ENCODE results near the gene HIVEP1.

The HIVEP1 gene

GRCh38 chr6:12012038-12012557, at the start of gene HIVEP1:
TSS of gene HIVEP1 (plus strand) at chr6:12012312. CDS start at chr6:12015629, 3,317 bp downstream.
- peak; percentile 67 for DNase-seq

GRCh38 chr6:11963756-11964500, 48.2 kb upstream of the HIVEP1 start:
- DNase-seq = no peak

- no peak for DNase-seq
Measured at GRCh38 chr6:11964729-11965335, 47.3 kb upstream of the HIVEP1 start.

- DNase-seq = no peak
Measured at GRCh38 chr6:11965499-11965898, 46.6 kb upstream of the HIVEP1 start.

- DNase-seq = no peak
Measured at GRCh38 chr6:11968241-11968806, 43.8 kb upstream of the HIVEP1 start.

GRCh38 chr6:11969092-11969491, 43.0 kb upstream of the HIVEP1 start:
- DNase-seq = no peak

- DNase-seq = no peak
Measured at GRCh38 chr6:11970114-11970513, 42.0 kb upstream of the HIVEP1 start.

- DNase-seq = no peak
Measured at GRCh38 chr6:11971154-11971553, 41.0 kb upstream of the HIVEP1 start.

- no peak for DNase-seq
Measured at GRCh38 chr6:11972270-11972669, 39.8 kb upstream of the HIVEP1 start.

GRCh38 chr6:11972806-11973205, 39.3 kb upstream of the HIVEP1 start:
- no peak for DNase-seq

- no peak for DNase-seq
Measured at GRCh38 chr6:11973238-11973637, 38.9 kb upstream of the HIVEP1 start.

GRCh38 chr6:11974089-11974488, 38.0 kb upstream of the HIVEP1 start:
- no peak for DNase-seq

- DNase-seq = peak; percentile 61
Measured at GRCh38 chr6:11975353-11975977, 36.6 kb upstream of the HIVEP1 start.

GRCh38 chr6:11976489-11976888, 35.6 kb upstream of the HIVEP1 start:
- DNase-seq = no peak

GRCh38 chr6:11977193-11977592, 34.9 kb upstream of the HIVEP1 start:
- no peak for DNase-seq

GRCh38 chr6:11977738-11978137, 34.4 kb upstream of the HIVEP1 start:
- DNase-seq = no peak

GRCh38 chr6:11978169-11978987, 33.7 kb upstream of the HIVEP1 start:
- DNase-seq = no peak

GRCh38 chr6:11979866-11980265, 32.2 kb upstream of the HIVEP1 start:
- DNase-seq = no peak

- no peak for DNase-seq
Measured at GRCh38 chr6:11983306-11983705, 28.8 kb upstream of the HIVEP1 start.

GRCh38 chr6:11987386-11987785, 24.7 kb upstream of the HIVEP1 start:
- no peak for DNase-seq

GRCh38 chr6:11989386-11989785, 22.7 kb upstream of the HIVEP1 start:
- DNase-seq = no peak

- DNase-seq = no peak
Measured at GRCh38 chr6:11992086-11992485, 20.0 kb upstream of the HIVEP1 start.

All from activated CD8-positive, alpha-beta memory T cell treated with anti-CD3 and anti-CD28 coated beads, Interleukin-2, amount 50 U/mL, for 48 hours (primary cell).